NCI-H1694 (cell line): ENCODE data around the gene EFCAB3.
"Not testable (repeated sequence)": the region's sequence is repeated elsewhere in the genome, so short reads cannot be mapped to it uniquely, and the experiment has no call there.

ENCODE experiments used
- DNase-seq: peaks from one replicate; lab custom pipeline; 2025; lab: John Stamatoyannopoulos, UW

EFCAB3 gene

GRCh38 chr17:62465271-62465670, 84.9 kb downstream of the EFCAB3 start:
- not testable (repeated sequence) for DNase-seq
